Stimulated activated CD8-positive, alpha-beta memory T cell treated with anti-CD3 and anti-CD28 coated beads, Interleukin-15, amount 100 ng/mL, for 1 hour (primary cell): ENCODE measurements around the gene ATP6V0D1.
"Not testable (repeated sequence)": the region's sequence is repeated elsewhere in the genome, so short reads cannot be mapped to it uniquely, and the experiment has no call there.

Experiments
- DNase-seq: peaks from one replicate; pipeline ENCODE4 v3.0.0-alpha.2; 2020; ENCODE audit warnings: low read depth

The ATP6V0D1 gene

DNA sequence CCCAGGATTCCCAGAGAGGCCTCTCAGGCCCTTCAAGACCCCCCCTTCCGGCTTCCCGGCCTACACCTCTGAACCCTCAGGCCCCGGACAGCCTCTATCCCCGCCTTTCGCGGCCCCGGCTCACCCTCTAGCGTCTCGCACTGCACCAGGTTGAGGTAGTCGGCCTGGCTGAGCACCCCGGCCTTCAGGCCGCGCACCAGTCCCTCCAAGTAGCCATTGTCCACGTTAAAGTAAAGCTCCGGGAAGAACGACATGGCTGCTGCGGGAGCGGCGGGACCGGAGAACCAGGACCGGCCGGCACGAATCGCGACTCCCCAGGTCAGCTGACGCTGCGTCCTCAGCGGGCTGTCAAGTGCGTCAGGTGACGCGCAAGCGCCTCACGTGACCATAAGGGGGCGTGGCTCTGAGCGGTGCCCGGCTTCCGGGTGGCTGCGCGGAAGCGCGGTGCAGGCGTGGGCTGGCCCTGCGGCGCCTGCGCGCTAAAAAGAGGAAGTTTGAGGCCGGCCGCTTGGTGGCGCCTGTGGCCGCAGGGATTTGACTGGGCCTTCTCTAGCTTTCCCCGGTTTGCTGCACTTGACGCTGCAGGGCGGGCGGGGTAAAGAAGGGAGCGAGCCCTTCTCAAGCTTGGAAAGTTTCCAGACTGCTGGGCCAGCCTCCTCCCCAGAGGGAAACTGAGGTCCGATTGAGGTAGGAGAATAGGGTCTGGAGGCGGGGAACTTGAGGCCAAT lies at the start of gene ATP6V0D1:
Gene ATP6V0D1, minus strand, starts transcription at position 325 of the 728 bp plus-strand sequence. Its CDS starts 71 bp downstream, at position 254.
- DNase-seq, result peak; percentile 98

DNA sequence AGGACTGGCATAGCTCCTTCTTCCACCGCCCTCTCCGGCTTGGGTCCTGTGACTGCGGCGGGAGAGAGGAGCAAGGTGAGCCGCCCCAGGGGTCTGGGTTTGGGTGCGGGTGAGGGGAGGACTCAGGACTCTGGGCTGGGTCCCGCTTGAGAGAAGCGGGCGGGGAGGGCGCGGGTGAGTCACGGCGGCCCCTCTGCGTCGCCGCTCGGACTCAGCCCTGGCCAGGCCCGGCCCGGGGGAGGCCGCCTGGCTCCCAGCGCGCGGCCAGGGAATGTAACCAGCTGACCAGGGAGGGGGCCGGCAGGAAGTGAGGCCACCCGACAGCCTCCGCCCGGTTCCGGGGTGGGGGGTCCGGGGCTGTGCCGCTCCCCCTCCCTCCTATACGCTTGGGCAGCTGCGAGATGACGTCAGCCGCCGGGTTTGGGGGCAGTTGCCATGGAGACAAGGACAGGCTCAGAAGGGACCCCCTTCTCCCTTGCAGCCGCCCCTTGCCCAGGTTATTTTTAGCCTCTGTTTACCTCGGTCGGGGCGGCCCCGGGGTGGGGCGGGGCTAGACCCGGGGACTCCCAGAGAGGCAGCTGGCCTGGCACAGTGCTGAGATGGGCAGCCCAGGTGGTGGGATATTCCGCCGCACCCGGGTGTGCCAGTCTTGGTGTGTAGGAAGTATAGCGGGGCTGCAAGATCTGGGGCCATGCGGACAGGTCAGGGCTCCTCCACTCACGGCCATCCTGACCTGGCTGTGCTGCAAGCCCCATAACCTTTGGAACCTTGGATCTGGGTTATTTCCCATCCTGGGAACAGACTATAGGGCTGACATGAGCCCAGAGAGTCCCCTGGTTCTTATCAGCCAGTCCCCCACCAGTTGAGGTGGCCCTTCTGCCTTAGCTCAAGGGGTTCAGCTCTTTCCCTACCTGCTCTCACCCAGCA lies 49.3 kb upstream of the ATP6V0D1 start:
- no peak for DNase-seq

DNA sequence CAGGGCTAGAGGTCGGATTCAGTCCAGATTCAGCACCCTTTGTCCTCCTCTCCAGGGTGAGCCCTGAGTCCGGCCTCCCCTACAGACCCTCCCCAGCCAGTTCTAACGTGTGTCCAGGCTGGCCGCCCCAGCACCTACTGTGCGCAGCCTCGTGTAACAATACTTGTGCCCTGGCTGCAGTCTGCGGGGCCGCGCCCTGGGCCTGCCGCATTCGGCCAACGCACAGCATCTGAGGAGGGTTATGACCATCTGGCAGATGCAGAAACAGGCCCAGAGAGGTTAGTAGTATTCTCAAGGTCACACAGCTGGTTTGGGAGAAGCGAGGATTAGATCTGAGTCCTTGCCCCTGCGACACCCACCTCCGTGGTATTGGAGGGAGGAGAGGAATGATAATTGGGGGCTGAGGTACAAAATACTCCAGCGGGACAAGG lies 48.6 kb upstream of the ATP6V0D1 start:
- no peak for DNase-seq

DNA sequence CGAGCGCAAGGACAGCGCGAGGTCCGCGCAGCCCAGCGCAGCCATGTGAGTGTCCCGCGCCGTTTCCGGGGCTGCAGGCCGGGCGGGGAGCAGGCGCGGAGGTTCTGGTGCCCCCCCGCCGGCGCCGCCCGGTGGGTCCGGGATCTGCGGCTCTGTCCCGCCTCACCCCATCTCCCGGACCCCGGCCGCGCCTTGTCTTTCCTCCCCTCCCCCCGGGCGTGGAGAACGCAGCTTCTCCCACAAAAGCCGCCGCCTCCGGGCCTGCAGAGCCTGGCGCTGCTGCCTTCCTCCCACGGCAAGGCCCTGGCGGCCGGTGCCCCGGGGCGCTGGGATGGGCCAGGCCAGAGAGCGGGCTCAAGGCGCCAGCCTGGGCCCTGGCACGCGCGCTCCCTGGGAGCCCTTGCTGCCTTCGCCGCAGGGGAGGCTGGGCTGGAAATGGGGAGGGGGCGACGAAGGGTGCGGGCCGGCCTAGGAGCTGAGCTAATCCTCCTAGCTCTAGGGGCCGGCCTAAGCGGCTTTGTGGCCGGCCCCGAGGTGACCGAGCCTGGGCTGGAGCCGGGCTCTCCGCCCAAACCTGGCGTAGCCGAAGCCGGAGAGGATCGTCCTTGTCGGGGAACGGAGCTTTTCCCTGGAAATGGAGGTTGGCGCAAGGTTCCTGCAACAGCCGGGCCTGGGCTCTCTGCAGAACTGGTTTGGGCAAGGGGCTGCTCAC lies 48.1 kb upstream of the ATP6V0D1 start:
- no peak for DNase-seq

DNA sequence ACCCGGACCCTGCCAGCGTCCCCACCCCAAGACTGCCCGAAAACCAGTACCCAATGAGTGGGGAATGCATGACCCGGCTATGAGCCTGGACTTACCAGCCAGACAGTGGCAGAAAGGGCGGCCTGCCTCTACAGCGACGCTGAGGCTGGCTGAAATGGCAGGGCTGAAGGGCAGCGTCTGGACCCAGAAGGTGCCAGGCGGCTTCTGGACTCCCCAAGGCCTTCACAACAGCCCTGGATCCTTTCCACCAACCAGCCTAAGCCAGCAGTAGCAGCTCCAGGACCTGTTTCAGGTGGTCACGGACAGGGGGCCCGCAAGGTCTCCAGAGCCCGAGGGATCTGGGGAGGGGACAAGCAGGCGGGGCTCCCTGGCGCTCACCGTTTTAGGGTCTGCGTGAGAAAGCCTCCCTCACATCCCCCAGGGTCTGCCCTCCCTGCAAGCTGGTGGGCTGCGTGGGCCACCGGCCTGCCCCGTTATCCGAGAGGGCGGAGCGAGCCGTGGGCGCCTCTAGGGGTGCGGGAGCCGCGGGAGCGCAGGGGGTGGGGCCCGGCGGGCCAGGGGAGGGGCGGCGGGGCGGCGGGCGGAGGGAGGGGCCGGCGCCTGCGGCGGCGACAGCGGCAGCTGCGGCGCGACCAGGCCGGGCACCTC lies 47.4 kb upstream of the ATP6V0D1 start, which contains the start of gene RIPOR1:
Gene RIPOR1, plus strand, starts transcription at position 608 of the 648 bp plus-strand sequence. CDS start 9,618 bp downstream, outside the sequence.
- no peak for DNase-seq

DNA sequence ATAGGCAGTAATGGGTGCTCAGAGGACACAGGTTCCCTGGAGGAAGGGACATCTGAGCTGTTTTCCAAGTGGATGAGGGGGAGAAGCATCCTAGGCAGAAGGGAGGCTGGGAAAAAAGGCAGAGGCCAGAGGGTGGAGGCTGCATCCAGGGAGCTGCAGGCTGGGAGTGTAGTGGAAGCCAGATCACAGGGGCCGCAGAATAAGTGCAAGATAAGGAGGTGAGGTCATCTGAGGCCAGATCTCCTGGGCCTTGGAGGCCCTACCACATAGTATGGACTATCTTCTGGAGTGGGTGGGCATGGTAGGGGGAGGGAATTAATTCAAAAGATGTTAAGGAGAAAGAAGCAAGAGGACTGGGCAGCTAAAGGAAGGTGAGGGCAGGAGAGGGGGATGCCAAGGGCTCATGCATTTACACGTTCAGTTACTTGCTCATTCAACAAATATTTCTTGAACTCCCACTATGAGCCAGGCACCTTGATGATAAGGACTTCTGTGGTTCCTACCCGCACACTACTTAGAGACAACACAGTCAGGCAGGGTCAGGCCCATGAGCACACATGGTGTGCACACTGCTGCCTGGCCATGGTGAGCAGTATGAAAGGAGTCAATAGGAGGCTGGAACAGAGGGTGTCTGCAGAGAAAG lies 45.3 kb upstream of the ATP6V0D1 start:
- no peak for DNase-seq

DNA sequence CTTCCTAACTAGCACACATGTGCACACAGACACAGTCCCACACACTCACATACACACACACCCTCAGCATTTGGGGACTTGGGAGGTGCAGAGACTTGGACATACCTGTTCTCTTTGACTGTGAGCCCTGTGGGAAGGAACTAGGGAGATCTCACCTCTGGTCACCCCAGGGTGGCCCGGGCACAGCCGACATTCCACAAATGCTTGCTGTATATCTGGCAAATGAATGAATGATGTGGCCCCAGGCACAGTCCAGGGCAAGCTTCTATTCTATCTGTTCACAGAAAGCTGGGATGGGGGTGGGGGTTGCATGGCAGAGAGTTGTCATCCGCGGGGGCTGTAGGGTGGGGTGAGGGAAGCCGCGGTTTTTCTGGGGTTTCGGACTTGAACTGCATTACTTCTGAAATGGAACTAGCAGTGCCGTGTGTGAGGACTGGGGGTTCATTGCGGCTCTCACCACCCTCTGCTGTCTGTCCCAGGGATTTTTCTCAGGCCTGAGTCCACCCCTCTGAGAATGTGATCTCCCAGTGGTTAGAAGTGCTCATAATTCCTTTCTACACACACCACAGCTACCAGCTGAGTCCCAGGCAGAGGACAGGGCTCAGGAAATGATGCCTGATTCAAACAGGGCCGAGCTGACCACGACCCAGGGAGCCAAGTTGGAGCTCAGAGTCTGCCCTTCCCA lies 44.4 kb upstream of the ATP6V0D1 start:
- no peak for DNase-seq

DNA sequence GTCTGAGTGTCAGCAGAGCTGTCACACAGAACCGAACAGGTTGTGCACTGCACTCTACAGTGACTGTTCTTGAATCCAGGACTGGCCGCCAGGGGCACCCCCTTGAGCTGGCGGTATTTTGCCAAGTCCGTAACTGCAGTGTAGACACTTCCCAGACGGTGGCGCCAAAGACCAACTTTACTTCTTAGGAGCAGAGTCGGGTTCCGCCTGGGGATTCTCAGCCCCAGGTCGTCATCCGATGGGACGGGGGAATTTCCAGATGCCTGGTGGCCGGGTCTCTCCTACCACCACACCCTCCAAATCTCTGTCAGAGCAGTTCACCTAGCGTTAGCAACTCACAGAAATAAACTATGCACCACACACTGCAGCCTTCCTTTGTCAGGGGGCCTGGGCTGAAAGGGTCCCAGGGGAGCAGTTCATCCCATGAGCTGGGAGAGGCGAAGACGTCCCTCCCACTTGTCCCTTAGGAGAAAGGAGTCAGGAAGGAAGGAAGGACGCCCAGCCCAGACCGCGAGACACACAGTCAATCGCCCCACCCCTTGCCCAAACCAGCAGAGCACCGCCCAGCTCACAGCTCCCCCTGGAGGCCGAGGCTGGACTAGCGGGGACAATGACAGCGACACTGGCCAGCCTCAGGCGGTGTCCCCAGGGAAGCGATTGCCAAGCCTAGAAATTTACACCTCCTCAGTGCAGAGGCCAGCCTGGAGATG lies 40.3 kb upstream of the ATP6V0D1 start:
- peak; percentile 99 for DNase-seq

DNA sequence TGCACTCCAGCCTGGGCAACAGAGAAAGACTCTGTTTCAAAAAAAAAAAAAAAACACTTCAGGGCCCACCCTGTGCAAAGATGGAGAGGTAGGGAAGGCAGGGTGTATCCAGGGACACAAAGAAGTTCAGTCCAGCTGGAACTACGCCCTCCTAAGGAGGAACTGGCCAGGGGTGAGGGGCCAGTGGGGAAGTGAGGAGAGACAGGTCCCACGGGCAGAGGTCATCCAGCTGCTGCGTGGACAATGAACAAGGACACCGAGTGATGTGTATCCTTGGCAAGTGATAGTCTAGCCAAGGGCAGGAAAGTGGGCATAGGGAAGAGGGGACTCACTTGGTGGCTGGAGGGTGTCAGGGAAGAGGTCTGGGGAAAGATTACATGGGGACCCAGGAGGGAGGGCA lies 38.3 kb upstream of the ATP6V0D1 start:
- DNase-seq, result no peak

DNA sequence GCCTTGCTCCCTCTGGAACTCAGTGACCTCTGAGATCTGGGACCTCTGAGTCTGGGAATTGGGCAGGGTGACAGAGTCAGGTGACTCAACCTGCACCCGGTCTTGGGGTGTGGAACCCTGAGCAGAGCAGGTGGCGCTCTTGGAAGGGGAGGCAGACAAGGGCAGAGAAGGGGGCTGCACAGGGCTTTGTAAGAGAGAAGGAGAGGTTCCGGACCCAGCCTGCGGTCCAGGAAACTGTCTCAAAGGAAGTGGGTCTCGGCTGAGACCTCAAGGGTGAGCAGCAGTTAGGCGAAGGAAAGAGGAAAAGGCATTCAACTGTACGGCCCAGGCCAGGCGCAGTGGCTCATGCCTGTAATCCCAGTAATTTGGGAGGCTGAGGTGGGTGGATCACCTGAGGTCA lies 37.7 kb upstream of the ATP6V0D1 start:
- no peak for DNase-seq

DNA sequence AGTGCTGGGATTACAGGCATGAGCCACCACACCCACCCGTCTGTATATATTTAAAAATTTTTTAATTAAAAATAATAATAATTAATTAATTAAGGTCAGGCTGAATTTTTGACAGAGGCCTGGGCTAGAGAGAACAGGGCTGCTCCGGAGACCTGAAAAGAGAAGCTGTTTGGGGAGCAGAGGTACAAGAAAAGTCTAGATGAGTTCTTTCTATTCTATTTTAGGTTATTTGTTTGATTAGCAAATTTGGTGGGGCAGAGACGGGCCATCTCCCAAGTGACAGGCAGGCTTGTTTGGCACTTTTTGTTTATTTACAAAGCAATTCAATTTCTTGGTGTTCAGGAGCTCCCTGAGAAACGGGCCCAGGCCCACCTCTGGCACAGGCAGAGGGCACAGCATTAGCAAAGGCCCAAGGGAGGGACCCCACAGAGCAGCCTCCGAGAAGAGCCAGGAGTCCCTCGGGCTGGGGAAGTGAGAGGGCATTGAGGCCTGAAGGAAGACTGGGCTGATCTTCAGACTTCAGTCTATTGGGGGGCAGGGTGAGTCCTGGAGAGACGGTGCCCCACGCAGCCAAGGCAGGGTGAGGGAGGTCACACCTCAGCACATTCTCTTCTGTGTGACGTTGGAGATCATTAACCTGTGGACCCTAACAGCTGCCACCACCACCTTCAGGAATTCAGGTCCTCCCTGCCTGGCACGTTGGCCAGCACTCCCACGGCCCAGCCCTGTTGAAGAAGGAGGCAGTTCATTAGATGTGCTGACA lies 36.9 kb upstream of the ATP6V0D1 start:
- no peak for DNase-seq

DNA sequence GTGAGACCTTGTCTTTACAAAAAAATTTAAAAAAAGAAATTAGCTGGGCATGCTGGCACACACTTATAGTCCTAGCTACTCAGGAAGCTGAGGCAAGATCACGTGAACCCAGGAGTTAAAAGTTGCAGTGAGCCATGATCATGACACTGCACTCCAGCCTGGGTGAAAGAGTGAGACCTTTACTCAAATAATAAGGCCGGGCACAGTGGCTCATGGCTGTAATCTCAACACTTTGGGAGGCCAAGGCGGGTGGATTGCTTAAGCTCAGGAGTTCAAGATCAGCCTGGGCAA lies 36.1 kb upstream of the ATP6V0D1 start:
- DNase-seq, result no peak

DNA sequence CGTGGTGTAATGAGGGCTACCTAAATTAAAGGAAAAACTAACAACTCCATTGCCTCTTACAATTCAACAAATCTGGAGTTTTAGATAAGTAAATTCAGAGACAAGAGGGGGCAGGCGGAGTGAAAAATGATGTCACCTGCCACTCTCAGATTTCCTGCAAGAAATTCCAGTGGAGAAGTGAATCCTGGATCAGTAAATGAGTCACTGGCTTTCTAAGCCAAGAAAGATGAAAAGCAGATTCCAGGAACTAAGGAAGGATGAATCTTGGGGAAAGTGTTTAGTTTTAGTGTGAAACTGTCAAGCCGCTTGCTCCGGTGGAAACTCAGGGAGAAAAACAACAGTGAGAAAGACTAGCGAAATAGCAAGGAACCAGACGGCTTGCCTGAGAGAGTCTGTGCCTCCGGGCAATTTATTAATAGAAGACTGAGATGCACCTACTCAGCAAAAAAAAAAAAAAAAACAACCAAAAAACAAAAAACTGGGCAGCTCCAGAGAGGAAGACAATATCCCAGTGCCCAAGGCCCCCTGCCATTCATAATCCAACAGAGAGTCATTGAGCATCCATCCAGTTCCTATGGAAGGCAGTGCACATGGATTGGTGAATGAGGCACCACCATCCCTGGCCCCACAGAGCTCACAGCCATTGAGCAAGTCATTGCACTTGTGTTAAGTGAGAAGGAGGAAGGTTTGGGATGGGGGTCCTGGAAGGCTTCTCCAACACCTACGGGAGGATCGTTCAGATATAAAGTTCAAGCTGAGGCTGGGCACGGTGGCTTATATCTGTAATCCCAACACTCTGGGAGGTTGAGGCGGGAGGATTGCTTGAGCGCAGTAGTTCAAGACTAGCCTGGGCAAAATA lies 35.6 kb upstream of the ATP6V0D1 start:
- no peak for DNase-seq

DNA sequence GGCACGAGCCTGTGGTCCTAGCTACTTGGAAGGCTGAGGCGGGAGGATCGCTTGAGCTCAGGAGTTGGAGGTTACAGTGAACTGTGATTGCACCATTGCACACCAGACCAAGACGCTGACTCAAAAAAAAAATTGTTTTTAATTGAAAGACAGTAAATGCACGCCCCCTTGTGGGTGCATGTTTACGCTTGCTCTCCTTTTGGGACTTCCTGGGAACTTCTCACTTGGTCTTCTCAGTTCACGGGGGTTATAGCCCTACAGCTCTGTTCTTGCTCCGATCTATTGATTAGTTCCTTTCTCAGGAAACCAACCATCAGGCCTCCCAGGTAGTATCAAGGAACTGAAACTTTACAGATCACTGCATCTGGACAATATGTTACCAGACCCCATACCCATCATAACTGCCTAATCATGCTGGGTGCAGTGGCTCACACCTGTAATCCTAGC lies 33.4 kb upstream of the ATP6V0D1 start:
- DNase-seq, result peak; percentile 67

DNA sequence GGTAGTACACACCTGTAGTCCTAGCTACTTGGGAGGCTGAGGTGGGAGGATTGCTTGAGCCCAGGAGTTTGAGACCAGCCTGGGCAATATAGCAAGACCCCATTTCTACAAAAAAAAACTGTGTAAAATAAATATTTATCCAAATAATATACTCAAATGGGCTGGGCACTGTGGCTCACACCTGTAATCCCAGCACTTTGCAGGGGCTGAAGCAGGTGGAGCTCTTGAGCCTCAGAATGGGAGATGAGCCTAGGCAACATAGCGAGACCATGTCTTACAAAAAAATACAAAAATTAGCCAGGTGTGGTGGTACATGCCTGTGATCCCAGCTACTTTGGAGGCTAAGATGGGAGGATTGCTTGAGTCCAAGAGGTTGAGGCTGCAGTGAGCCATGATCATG lies 32.9 kb upstream of the ATP6V0D1 start:
- not testable (repeated sequence) for DNase-seq

DNA sequence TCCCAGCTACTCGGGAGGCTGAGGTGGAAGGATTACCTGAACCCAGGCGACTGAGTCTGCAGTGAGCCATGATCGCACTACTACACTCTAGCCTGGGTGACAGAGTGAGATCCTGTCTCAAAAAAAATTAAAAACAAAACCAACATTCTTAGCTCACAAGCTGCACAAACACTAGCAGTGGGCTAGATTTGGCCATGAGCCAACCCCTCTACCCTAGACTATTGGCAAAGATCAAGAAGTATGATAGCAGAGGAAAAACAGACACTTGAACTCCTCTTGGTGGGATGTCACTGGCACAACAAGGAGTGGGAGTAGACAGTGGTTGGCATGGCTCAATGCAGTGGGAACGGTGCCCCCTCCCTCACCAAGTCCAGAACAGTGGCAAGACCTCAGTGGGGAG lies 28.1 kb upstream of the ATP6V0D1 start:
- no peak for DNase-seq

DNA sequence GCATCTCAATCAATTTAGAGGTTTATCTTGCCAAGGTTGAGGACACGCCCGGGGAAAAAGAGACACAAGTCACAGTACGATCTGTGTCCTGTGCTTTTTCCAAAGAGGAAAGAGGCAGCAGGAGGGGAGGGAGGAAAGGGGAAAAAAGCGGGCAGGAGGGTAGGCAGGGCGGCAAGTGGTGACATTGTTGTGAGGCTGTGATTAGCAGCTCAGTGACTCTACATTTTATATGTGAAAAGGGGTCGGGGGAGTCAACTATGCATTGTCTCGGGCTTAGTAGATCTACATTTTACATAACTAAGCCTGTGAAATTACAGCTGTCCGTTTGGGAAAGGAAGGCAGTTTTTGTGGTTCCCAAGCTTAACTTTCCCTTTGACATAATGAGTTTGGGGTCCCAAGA lies 25.5 kb upstream of the ATP6V0D1 start:
- DNase-seq, result no peak
